K562 (cell line): Measurements from ENCODE around the gene JPT1. TPM values are rescaled to one million over a fixed set of nuclear protein-coding genes. Genes with fewer than 3 reads are reported as not detected.

Source experiments
- ARID1B ChIP-seq: fragments of 450-650 bp; IDR thresholded peaks from 2 replicates; pipeline ENCODE4 v1.6.1; 2016; ENCODE audit warnings: antibody characterized with exemption, mild to moderate bottlenecking, inconsistent platforms
- CREBBP ChIP-seq: IDR thresholded peaks from one replicate; pipeline ENCODE4 v1.6.1; 2012; ENCODE audit warnings: low read depth, mild to moderate bottlenecking, control low read depth, inconsistent platforms, low read length
- FOXK1 ChIP-seq: sonication (generic); formaldehyde crosslinking; IDR thresholded peaks from 2 replicates; pipeline ENCODE4 v1.8.0; 2022; ENCODE audit warnings: missing genetic modification reagents, mild to moderate bottlenecking, borderline replicate concordance
- FOXP1 ChIP-seq: sonication (generic); formaldehyde crosslinking; IDR thresholded peaks from 2 replicates; pipeline ENCODE4 v1.8.0; 2022; ENCODE audit warnings: mild to moderate bottlenecking, missing genetic modification reagents
- HDGF ChIP-seq: fragments of 450-650 bp; IDR thresholded peaks from 2 replicates; pipeline ENCODE4 v1.6.1; 2016
- JUNB ChIP-seq: fragments of 450-650 bp; formaldehyde crosslinking; conservative IDR thresholded peaks from 2 replicates; pipeline ENCODE4 v1.4.0; 2020; ENCODE audit warnings: mild to moderate bottlenecking
- KAT7 ChIP-seq: sonication (generic); formaldehyde crosslinking; IDR thresholded peaks from 2 replicates; pipeline ENCODE4 v1.8.0; 2022; ENCODE audit warnings: missing genetic modification reagents, mild to moderate bottlenecking, borderline replicate concordance
- LEF1 ChIP-seq: fragments of 450-650 bp; IDR thresholded peaks from 2 replicates; pipeline ENCODE4 v1.6.1; 2016; ENCODE audit warnings: mild to moderate bottlenecking
- MAFG ChIP-seq: fragments of 450-650 bp; conservative IDR thresholded peaks from 2 replicates; pipeline ENCODE4 v1.6.1; 2016; ENCODE audit warnings: missing genetic modification characterization, missing compliant biosample characterization
- MCM7 ChIP-seq, 2 experiments: fragments of 450-650 bp; IDR thresholded peaks; 2 replicates each; pipeline ENCODE4 v1.6.1; 2016 to 2018
- MTA2 ChIP-seq: fragments of 450-650 bp; IDR thresholded peaks from 2 replicates; pipeline ENCODE4 v1.6.1; 2016; ENCODE audit warnings: low read depth
- NKRF ChIP-seq: fragments of 450-650 bp; IDR thresholded peaks from 2 replicates; pipeline ENCODE4 v1.6.1; 2016; ENCODE audit warnings: borderline replicate concordance
- PPARD ChIP-seq: fragments of 250-450 bp; sonication (Bioruptor Pico); IDR thresholded peaks from 2 replicates; pipeline ENCODE4 v1.8.0; 2022; ENCODE audit warnings: inconsistent platforms, mild to moderate bottlenecking, moderate library complexity
- PRMT5 ChIP-seq: sonication (generic); formaldehyde crosslinking; IDR thresholded peaks from 2 replicates; pipeline ENCODE4 v1.5.0; 2020; ENCODE audit warnings: missing genetic modification reagents
- SRSF9 ChIP-seq: fragments of 200-400 bp; formaldehyde crosslinking; IDR thresholded peaks from 2 replicates; pipeline ENCODE4 v1.6.1; 2017; ENCODE audit warnings: low read depth, low read length, borderline replicate concordance
- STAT5B ChIP-seq: fragments of 250-450 bp; sonication (Bioruptor Pico); IDR thresholded peaks from 2 replicates; pipeline ENCODE4 v1.8.0; 2021; ENCODE audit warnings: mild to moderate bottlenecking, inconsistent platforms
- TCF3 ChIP-seq: sonication (generic); formaldehyde crosslinking; IDR thresholded peaks from 2 replicates; pipeline ENCODE4 v1.4.0; 2020; ENCODE audit warnings: mild to moderate bottlenecking, missing genetic modification reagents
- YBX1 ChIP-seq: fragments of 450-650 bp; IDR thresholded peaks from 2 replicates; pipeline ENCODE4 v1.7.1; 2016; ENCODE audit warnings: mild to moderate bottlenecking
- ZNF766 ChIP-seq: fragments of 200-800 bp; sonication (Bioruptor generic); conservative IDR thresholded peaks from 2 replicates; pipeline ENCODE4 v1.6.1; 2016; ENCODE audit warnings: missing genetic modification characterization, missing compliant biosample characterization
- polyA plus RNA-seq, 8 experiments: library from polyadenylated mRNA; depleted of rRNA in 4 of 8; stranded (reverse) in 5 of 8; unstranded in 3 of 8; fragments of >200 nt; fragmentation: Nextera tagmentation in 2 of 8; fragmentation: Illumina TruSeq in 1 of 8; extraction: Ambion mirVana in 2 of 8; extraction: Trizol in 1 of 8; gene quantifications; 2 replicates each; pipeline versions ENCODE4 v1.2.1 to v1.2.3, GENCODE V29; 2011 to 2014; ENCODE audit warnings: inconsistent platforms in 1 of 8, missing spikeins in 1 of 8
- total RNA-seq, 7 experiments: library from RNA; depleted of rRNA in 6 of 7; stranded (reverse); fragments of >200 nt in 6 of 7; fragmentation: Illumina TruSeq in 2 of 7; extraction: Trizol in 2 of 7; gene quantifications; 2 replicates each; pipeline versions ENCODE4 v1.2.1 to v1.2.3, GENCODE V29; 2011 to 2021; ENCODE audit warnings: low replicate concordance in 1 of 7
- TF ChIP-seq, protein P1 (sequence below), 3 experiments: IDR thresholded peaks in 2 of 3; conservative IDR thresholded peaks in 1 of 3; 2 replicates each; pipeline ENCODE4 v1.5.1; 2011 to 2012; ENCODE audit warnings: low read length in 3 of 3, mild to moderate bottlenecking in 3 of 3, control low read depth in 2 of 3, improper control_type of control experiment in 1 of 3, inconsistent platforms in 1 of 3, low read depth in 1 of 3, mixed read lengths in 1 of 3, moderate library complexity in 1 of 3; ENCODE audit not compliant: insufficient read depth in 2 of 3
- TF ChIP-seq, protein P2 (sequence below): fragments of 450-650 bp; formaldehyde crosslinking; conservative IDR thresholded peaks from 2 replicates; pipeline ENCODE4 v1.4.0; 2022; ENCODE audit warnings: mild to moderate bottlenecking, missing genetic modification characterization
- TF ChIP-seq, protein P3 (sequence below): sonication (generic); formaldehyde crosslinking; IDR thresholded peaks from 2 replicates; pipeline ENCODE4 v1.8.0; 2023; ENCODE audit warnings: mild to moderate bottlenecking, missing genetic modification reagents
- TF ChIP-seq, protein P4 (sequence below), 3 experiments: fragments of 200-800 bp in 1 of 3; sonication (Bioruptor generic) in 1 of 3; sonication (generic) in 1 of 3; formaldehyde crosslinking in 1 of 3; IDR thresholded peaks; 2 replicates each; pipeline versions ENCODE4 v1.6.1 to v1.8.0; 2016 to 2022; ENCODE audit warnings: mild to moderate bottlenecking in 2 of 3, missing compliant biosample characterization in 2 of 3, missing genetic modification characterization in 2 of 3, missing genetic modification reagents in 1 of 3

JPT1 gene
- total and polyA plus RNA-seq, 9 of the 15 experiments (the other 6 are each of a cell fraction or from before 2014, with no cell fraction given): 56.7 to 292 (median 144) TPM

- no peak for TF ChIP-seq STAT5B (CRISPR knock-in tag)
- TF ChIP-seq KAT7 (CRISPR knock-in tag): peak; percentile 8; the same call in 1 of the 2 replicates
- TF ChIP-seq JUNB: no peak
- no peak for TF ChIP-seq ZNF766 (CRISPR knock-in tag)
- TF ChIP-seq FOXP1 (CRISPR knock-in tag): peak; percentile 50; the same call in 1 of the 2 replicates
- peak; percentile 44; the same call in 1 of the 2 replicates for TF ChIP-seq LEF1
- peak in 1 of 2 experiments; percentile 83; a peak in 1 of 4 replicates for TF ChIP-seq MCM7 (IDR thresholded peaks at IDR 0.05)
- peak; percentile 55 for TF ChIP-seq MTA2
- TF ChIP-seq, protein P1, sequence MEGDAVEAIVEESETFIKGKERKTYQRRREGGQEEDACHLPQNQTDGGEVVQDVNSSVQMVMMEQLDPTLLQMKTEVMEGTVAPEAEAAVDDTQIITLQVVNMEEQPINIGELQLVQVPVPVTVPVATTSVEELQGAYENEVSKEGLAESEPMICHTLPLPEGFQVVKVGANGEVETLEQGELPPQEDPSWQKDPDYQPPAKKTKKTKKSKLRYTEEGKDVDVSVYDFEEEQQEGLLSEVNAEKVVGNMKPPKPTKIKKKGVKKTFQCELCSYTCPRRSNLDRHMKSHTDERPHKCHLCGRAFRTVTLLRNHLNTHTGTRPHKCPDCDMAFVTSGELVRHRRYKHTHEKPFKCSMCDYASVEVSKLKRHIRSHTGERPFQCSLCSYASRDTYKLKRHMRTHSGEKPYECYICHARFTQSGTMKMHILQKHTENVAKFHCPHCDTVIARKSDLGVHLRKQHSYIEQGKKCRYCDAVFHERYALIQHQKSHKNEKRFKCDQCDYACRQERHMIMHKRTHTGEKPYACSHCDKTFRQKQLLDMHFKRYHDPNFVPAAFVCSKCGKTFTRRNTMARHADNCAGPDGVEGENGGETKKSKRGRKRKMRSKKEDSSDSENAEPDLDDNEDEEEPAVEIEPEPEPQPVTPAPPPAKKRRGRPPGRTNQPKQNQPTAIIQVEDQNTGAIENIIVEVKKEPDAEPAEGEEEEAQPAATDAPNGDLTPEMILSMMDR (IDR thresholded peaks at IDR 0.05 in 2 of 3, conservative IDR thresholded peaks at IDR 0.05 in 1 of 3; ENCODE audit: insufficient read depth in 2 of 3, low read depth in 1 of 3, low read length in 3 of 3): no peak
- no peak for TF ChIP-seq SRSF9
- TF ChIP-seq CREBBP: no peak
- peak; percentile 45; the same call in 1 of the 2 replicates for TF ChIP-seq TCF3 (CRISPR knock-in tag)
- TF ChIP-seq PRMT5 (CRISPR knock-in tag): no peak
- TF ChIP-seq, protein P2, sequence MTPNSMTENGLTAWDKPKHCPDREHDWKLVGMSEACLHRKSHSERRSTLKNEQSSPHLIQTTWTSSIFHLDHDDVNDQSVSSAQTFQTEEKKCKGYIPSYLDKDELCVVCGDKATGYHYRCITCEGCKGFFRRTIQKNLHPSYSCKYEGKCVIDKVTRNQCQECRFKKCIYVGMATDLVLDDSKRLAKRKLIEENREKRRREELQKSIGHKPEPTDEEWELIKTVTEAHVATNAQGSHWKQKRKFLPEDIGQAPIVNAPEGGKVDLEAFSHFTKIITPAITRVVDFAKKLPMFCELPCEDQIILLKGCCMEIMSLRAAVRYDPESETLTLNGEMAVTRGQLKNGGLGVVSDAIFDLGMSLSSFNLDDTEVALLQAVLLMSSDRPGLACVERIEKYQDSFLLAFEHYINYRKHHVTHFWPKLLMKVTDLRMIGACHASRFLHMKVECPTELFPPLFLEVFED (CRISPR knock-in tag): 0 out of 2 replicates have a peak, but pooled peaks have one; percentile 7
- peak; percentile 75 for TF ChIP-seq ARID1B
- TF ChIP-seq MAFG: no peak
- no peak for TF ChIP-seq FOXK1
- TF ChIP-seq PPARD: no peak
- peak; percentile 91 for TF ChIP-seq HDGF
- TF ChIP-seq, protein P3, sequence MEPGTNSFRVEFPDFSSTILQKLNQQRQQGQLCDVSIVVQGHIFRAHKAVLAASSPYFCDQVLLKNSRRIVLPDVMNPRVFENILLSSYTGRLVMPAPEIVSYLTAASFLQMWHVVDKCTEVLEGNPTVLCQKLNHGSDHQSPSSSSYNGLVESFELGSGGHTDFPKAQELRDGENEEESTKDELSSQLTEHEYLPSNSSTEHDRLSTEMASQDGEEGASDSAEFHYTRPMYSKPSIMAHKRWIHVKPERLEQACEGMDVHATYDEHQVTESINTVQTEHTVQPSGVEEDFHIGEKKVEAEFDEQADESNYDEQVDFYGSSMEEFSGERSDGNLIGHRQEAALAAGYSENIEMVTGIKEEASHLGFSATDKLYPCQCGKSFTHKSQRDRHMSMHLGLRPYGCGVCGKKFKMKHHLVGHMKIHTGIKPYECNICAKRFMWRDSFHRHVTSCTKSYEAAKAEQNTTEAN (CRISPR knock-in tag): no peak
- TF ChIP-seq YBX1: no peak
- TF ChIP-seq NKRF: peak; percentile 41
- TF ChIP-seq, protein P4, sequence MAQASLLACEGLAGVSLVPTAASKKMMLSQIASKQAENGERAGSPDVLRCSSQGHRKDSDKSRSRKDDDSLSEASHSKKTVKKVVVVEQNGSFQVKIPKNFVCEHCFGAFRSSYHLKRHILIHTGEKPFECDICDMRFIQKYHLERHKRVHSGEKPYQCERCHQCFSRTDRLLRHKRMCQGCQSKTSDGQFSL (CRISPR knock-in tag; IDR thresholded peaks at IDR 0.05): peak; percentile 89
- TF ChIP-seq, protein P4 (tag; IDR thresholded peaks at IDR 0.05): no peak
Observed at GRCh38 chr17:75091855-75092327, 62.4 kb downstream of the JPT1 start (continued).
